Measurements from ENCODE around the gene MBNL3. TPM values are rescaled to one million over a fixed set of nuclear protein-coding genes. Genes with fewer than 3 reads are reported as not detected.

Gene MBNL3
- total RNA-seq, 1 donor from 2014 or later: 47.0 TPM

DNA sequence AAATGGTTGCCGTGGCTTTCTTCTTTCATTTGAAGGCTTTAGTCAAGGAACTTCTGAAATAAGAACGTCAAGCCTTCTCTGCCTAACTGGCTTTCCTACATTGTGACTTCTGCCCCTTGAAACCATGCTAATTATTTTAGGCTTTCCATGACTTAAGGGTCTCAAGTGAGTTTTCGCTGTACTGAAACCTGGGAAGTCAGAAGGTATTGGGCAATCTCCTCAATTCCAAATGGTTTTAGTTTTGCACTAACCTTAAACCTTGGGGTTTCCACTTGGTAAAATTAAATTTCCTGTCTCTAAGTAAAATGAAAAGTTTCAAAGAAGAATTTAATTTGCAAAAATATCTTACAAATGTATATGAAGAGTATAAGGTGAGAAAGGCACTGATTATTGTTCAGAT is 73.8 kb downstream of the MBNL3 start:
- intact Hi-C loops (cut with micrococcal nuclease): no loop called here
- Mint-ChIP-seq H3K4me1 (peaks cover 4% of the 10 kb centered on the region), H3K27me3 (no peaks in the 10 kb centered on the region), H3K27ac (no peak overlapping the region), H3K9me3 (no peaks in the 10 kb centered on the region), H3K4me3 (no peak overlapping the region), H3K36me3 (ENCODE audit: low read depth) (peaks cover 7% of the 10 kb centered on the region)
- CTCF ChIA-PET: no interaction called here
- POLR2A ChIA-PET: no interaction called here
- DNase-seq (no peak), ATAC-seq (ENCODE audit: low read depth) (no peak)
- no peak for TF ChIP-seq CTCF (IDR thresholded peaks at IDR 0.05)

DNA sequence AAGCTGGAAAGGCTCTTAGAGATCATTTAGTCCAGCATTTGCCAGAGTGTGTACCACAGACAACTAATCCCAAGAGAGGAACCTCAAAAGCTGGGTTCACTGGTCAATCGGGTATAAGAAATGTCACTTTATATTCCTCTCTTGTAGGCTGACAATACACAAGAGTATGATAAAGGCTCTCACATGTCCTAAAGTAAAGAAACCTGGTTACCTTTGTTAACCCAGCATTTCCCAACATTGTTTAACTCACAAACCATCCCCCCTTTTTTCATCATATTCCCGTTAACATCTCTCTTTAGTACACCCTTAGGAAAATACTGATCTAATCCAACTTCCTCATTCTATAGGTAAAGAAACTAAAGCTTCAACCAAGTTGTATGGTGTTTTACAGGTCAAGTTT is 74.4 kb downstream of the MBNL3 start:
- ATAC-seq (ENCODE audit: low read depth): no peak
- peaks cover 2% of the 10 kb centered on the region for H3K36me3 Mint-ChIP-seq (ENCODE audit: low read depth)
- peaks cover 4% of the 10 kb centered on the region for H3K4me1 Mint-ChIP-seq
- no peak for DNase-seq
- CTCF ChIA-PET: no interaction called here
- H3K27ac Mint-ChIP-seq: no peak overlapping the region
- H3K27me3 Mint-ChIP-seq: no peaks in the 10 kb centered on the region
- POLR2A ChIA-PET: no interaction called here
- no peak for TF ChIP-seq CTCF (IDR thresholded peaks at IDR 0.05)
- H3K4me3 Mint-ChIP-seq: no peak overlapping the region
- no peaks in the 10 kb centered on the region for H3K9me3 Mint-ChIP-seq
- intact Hi-C loops (cut with micrococcal nuclease): no loop called here

DNA sequence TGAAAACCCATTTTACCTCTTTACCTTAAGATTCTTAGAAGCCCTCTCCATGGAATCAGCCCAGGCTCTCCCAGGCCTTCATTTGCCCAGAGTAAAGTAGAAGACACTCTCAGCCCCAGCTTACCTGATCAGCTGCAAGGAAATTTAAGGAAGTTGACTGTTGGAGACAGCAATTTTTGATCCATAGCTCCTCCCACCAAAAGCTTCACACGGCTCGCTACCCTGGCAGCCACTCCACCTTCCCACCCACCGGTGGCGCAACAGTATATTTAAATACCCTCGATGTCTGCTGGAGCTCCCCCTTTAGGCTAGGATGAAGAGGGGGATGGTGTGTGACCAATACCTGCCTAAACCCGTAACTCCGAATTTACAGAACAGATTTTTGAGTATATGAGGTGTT is 75.4 kb downstream of the MBNL3 start:
- H3K27me3 Mint-ChIP-seq: no peaks in the 10 kb centered on the region
- CTCF ChIA-PET: no interaction called here
- ATAC-seq (ENCODE audit: low read depth) (no peak), DNase-seq (no peak)
- H3K9me3 Mint-ChIP-seq: no peaks in the 10 kb centered on the region
- intact Hi-C loops (cut with micrococcal nuclease): no loop called here
- peaks cover 4% of the 10 kb centered on the region for H3K4me1 Mint-ChIP-seq
- H3K4me3 Mint-ChIP-seq: no peak overlapping the region
- no peak overlapping the region for H3K27ac Mint-ChIP-seq
- TF ChIP-seq CTCF (IDR thresholded peaks at IDR 0.05): no peak
- no peaks in the 10 kb centered on the region for H3K36me3 Mint-ChIP-seq (ENCODE audit: low read depth)
- POLR2A ChIA-PET: no interaction called here

DNA sequence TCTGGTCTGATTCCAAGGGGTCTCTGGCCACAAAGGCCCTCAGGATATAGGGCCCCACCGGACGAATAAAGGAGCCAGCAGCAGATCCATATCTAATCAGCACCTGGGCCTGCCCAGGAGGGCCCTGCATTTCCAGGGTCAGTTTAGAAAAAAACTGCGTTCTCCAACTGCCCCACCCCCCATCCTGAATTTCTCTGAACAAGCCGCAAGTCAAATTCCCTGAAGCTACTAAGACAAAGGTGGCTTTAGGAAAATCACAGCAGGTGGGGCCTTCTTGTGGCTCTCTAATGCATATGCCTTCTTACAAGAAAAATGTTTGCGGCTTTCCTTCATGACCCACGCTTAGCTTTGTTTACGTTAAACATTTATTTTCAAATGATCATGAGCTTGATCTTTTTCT is 76.6 kb downstream of the MBNL3 start:
- ChIA-PET POLR2A (interaction anchor here (0.8 kb wide), 1 partner anchor 69 kb away, joined by 3 read pairs; no protein-coding TSS in a partner anchor), CTCF (no interaction called here)
- ATAC-seq (ENCODE audit: low read depth) (no peak), DNase-seq (no peak)
- TF ChIP-seq CTCF (IDR thresholded peaks at IDR 0.05): no peak
- H3K4me3 Mint-ChIP-seq: no peak overlapping the region
- H3K9me3 Mint-ChIP-seq: no peaks in the 10 kb centered on the region
- H3K36me3 Mint-ChIP-seq (ENCODE audit: low read depth): no peaks in the 10 kb centered on the region
- intact Hi-C loops (cut with micrococcal nuclease): no loop called here
- H3K4me1 Mint-ChIP-seq: peaks cover 12% of the 10 kb centered on the region
- no peaks in the 10 kb centered on the region for H3K27me3 Mint-ChIP-seq
- no peak overlapping the region for H3K27ac Mint-ChIP-seq

DNA sequence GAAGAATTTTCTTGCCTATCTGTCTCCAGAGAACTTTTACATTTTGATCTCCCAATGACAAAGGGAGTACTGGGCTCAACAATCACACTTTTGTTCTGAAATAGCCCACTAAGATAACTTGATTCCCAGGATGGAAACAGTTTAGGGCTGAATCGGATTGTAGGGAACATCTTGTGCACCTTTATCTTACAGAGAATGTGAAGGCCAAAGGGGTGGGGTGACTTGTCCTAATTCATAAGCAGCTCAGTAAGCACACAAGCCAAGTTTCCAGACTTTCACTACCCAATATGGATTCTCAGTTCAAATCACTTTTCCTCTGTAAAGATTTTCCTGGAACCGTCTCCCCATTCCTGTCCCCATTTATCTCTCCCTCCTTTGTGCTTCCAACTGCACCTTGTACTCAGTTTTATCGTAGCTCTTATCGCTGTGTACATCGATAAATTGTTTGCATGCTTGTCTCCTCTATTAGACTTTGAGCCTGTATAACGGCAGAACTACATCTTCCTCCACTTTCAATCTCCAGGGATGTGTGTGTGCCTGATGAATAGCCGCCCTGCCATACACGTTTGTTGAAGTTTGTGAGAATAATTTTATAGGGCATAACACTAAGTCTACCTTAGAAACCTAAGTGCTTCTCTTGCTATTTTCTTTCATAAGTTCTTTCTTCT is 77.4 kb downstream of the MBNL3 start:
- CTCF ChIA-PET: no interaction called here
- Mint-ChIP-seq H3K4me1 (peaks cover 12% of the 10 kb centered on the region), H3K27me3 (no peaks in the 10 kb centered on the region), H3K27ac (no peak overlapping the region), H3K9me3 (no peaks in the 10 kb centered on the region), H3K36me3 (ENCODE audit: low read depth) (peaks cover under 1% of the 10 kb centered on the region), H3K4me3 (no peak overlapping the region)
- intact Hi-C loops (cut with micrococcal nuclease): no loop called here
- DNase-seq (no peak), ATAC-seq (ENCODE audit: low read depth) (no peak)
- no peak for TF ChIP-seq CTCF (IDR thresholded peaks at IDR 0.05)
- POLR2A ChIA-PET: no interaction called here
